Suprapubic skin (tissue), 4 donors: ENCODE measurements around the gene PPP1R15B.

Experiments used
- CTCF ChIP-seq, 2 donors: fragments of 200-600 bp in 1 of 2; fragments of 450-650 bp in 1 of 2; sonication (generic) in 1 of 2; IDR thresholded peaks; one replicate each; pipeline ENCODE4 v1.5.1; 2016 to 2019; ENCODE audit warnings: antibody characterized with exemption in 2 of 2, mild to moderate bottlenecking in 1 of 2, moderate library complexity in 1 of 2
- EP300 ChIP-seq: sonication (generic); formaldehyde crosslinking; IDR thresholded peaks from one replicate; pipeline ENCODE4 v1.6.1; 2017; ENCODE audit warnings: antibody characterized with exemption
- POLR2A ChIP-seq, 2 donors: fragments of 450-650 bp; IDR thresholded peaks; one replicate each; pipeline ENCODE4 v1.6.1; 2017; ENCODE audit warnings: antibody characterized with exemption in 2 of 2, mild to moderate bottlenecking in 2 of 2, moderate library complexity in 2 of 2
- POLR2AphosphoS5 ChIP-seq, 3 donors: sonication (generic); formaldehyde crosslinking; IDR thresholded peaks; one replicate each; pipeline ENCODE4 v1.6.1; 2017; ENCODE audit warnings: antibody characterized with exemption in 3 of 3

DNA sequence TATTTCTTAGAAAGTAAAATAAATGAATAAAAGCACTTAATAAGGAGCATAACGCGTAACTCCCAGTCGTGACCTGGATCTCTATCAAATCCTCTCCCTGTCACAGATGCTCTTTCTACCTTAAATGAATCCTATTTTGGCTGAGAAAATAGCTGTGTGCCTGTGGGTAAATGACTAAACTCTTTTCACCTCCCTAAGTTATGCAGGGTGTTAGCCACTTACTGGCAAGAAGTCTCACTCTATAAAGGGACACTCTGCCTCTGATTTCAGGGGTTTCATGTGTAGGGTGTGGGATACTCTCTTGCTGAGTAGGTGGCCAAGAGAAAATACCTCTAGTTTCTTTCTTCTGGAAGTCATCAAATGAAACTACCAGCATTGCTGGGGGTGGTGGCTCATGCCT is 24.3 kb upstream of the PPP1R15B start:
- no peak for TF ChIP-seq POLR2AphosphoS5 (IDR thresholded peaks at IDR 0.05)
- no peak for TF ChIP-seq POLR2A (IDR thresholded peaks at IDR 0.05)
- no peak for TF ChIP-seq CTCF (IDR thresholded peaks at IDR 0.05)
- no peak for TF ChIP-seq EP300
